Measurements from ENCODE around the gene ANKH. TPM values are rescaled to one million over a fixed set of nuclear protein-coding genes. Genes with fewer than 3 reads are reported as not detected.

The ANKH gene
- total and polyA plus RNA-seq, 4 donors = 9.3 to 57.1 (median 37.4) TPM

DNA sequence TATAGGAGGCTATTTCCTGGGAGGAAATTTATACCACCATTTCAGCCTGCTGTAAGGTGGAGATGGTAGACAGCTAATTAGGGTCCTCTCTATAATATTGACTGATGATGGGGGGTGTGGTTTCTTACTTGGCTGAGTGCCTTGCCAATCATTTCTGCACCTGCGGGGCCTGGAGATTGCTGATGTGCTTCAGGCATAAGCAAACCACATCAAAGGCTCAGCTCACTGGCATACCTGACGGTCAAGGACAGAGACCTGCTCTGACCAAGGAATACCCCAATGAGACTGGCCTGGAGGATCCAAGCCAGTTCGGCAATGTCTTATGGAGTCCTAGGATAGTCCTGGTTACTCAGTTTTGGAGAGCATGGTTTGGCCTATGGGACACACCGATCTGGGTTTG, 29.5 kb downstream of the ANKH start:
- no peak for TF ChIP-seq HNF4A (conservative IDR thresholded peaks at IDR 0.05)
- no peak for TF ChIP-seq RXRA (IDR thresholded peaks at IDR 0.05)
- TF ChIP-seq GABPA (IDR thresholded peaks at IDR 0.05 in 1 of 2, conservative IDR thresholded peaks at IDR 0.05 in 1 of 2) = no peak
- no peak for TF ChIP-seq FOXA2 (IDR thresholded peaks at IDR 0.05)
- TF ChIP-seq JUND (IDR thresholded peaks at IDR 0.05) = no peak
- TF ChIP-seq FOXA1 (IDR thresholded peaks at IDR 0.05) = no peak
- no peak for TF ChIP-seq HNF4G (IDR thresholded peaks at IDR 0.05)
- TF ChIP-seq SP1 (IDR thresholded peaks at IDR 0.05) = no peak
- no peak for TF ChIP-seq TAF1 (conservative IDR thresholded peaks at IDR 0.05)
- TF ChIP-seq, protein P1, sequence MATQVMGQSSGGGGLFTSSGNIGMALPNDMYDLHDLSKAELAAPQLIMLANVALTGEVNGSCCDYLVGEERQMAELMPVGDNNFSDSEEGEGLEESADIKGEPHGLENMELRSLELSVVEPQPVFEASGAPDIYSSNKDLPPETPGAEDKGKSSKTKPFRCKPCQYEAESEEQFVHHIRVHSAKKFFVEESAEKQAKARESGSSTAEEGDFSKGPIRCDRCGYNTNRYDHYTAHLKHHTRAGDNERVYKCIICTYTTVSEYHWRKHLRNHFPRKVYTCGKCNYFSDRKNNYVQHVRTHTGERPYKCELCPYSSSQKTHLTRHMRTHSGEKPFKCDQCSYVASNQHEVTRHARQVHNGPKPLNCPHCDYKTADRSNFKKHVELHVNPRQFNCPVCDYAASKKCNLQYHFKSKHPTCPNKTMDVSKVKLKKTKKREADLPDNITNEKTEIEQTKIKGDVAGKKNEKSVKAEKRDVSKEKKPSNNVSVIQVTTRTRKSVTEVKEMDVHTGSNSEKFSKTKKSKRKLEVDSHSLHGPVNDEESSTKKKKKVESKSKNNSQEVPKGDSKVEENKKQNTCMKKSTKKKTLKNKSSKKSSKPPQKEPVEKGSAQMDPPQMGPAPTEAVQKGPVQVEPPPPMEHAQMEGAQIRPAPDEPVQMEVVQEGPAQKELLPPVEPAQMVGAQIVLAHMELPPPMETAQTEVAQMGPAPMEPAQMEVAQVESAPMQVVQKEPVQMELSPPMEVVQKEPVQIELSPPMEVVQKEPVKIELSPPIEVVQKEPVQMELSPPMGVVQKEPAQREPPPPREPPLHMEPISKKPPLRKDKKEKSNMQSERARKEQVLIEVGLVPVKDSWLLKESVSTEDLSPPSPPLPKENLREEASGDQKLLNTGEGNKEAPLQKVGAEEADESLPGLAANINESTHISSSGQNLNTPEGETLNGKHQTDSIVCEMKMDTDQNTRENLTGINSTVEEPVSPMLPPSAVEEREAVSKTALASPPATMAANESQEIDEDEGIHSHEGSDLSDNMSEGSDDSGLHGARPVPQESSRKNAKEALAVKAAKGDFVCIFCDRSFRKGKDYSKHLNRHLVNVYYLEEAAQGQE (IDR thresholded peaks at IDR 0.05) = no peak
- TF ChIP-seq, protein P2, sequence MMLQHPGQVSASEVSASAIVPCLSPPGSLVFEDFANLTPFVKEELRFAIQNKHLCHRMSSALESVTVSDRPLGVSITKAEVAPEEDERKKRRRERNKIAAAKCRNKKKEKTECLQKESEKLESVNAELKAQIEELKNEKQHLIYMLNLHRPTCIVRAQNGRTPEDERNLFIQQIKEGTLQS (IDR thresholded peaks at IDR 0.05) = no peak
- no peak for TF ChIP-seq RAD21 (IDR thresholded peaks at IDR 0.05)
- TF ChIP-seq EGR1 (IDR thresholded peaks at IDR 0.05; ENCODE audit: low read depth in 2 of 2) = no peak
- TF ChIP-seq, protein P3, sequence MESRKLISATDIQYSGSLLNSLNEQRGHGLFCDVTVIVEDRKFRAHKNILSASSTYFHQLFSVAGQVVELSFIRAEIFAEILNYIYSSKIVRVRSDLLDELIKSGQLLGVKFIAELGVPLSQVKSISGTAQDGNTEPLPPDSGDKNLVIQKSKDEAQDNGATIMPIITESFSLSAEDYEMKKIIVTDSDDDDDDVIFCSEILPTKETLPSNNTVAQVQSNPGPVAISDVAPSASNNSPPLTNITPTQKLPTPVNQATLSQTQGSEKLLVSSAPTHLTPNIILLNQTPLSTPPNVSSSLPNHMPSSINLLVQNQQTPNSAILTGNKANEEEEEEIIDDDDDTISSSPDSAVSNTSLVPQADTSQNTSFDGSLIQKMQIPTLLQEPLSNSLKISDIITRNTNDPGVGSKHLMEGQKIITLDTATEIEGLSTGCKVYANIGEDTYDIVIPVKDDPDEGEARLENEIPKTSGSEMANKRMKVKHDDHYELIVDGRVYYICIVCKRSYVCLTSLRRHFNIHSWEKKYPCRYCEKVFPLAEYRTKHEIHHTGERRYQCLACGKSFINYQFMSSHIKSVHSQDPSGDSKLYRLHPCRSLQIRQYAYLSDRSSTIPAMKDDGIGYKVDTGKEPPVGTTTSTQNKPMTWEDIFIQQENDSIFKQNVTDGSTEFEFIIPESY (IDR thresholded peaks at IDR 0.05) = no peak
- TF ChIP-seq, protein P4, sequence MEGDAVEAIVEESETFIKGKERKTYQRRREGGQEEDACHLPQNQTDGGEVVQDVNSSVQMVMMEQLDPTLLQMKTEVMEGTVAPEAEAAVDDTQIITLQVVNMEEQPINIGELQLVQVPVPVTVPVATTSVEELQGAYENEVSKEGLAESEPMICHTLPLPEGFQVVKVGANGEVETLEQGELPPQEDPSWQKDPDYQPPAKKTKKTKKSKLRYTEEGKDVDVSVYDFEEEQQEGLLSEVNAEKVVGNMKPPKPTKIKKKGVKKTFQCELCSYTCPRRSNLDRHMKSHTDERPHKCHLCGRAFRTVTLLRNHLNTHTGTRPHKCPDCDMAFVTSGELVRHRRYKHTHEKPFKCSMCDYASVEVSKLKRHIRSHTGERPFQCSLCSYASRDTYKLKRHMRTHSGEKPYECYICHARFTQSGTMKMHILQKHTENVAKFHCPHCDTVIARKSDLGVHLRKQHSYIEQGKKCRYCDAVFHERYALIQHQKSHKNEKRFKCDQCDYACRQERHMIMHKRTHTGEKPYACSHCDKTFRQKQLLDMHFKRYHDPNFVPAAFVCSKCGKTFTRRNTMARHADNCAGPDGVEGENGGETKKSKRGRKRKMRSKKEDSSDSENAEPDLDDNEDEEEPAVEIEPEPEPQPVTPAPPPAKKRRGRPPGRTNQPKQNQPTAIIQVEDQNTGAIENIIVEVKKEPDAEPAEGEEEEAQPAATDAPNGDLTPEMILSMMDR (IDR thresholded peaks at IDR 0.05; ENCODE audit: low read depth, low read length, missing input control) = no peak
- TF ChIP-seq YY1 (IDR thresholded peaks at IDR 0.05) = no peak
- TF ChIP-seq, protein P5, sequence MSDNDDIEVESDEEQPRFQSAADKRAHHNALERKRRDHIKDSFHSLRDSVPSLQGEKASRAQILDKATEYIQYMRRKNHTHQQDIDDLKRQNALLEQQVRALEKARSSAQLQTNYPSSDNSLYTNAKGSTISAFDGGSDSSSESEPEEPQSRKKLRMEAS (IDR thresholded peaks at IDR 0.05) = no peak
- TF ChIP-seq NR2F2 (IDR thresholded peaks at IDR 0.05) = no peak
- no peak overlapping the region for H3K4me3 ChIP-seq (ENCODE audit: low read depth in 1 of 3, low read length in 3 of 3)
- no peaks in the 10 kb centered on the region for H3K27me3 ChIP-seq (ENCODE audit: control insufficient read depth in 4 of 4, insufficient read depth in 4 of 4, low read length in 3 of 4)
- H3K36me3 ChIP-seq (ENCODE audit: control insufficient read depth in 4 of 4, insufficient read depth in 3 of 4, low read depth in 1 of 4, low read length in 3 of 4) = peaks cover 0 to 2% (median 0%) of the 10 kb centered on the region in 4 donors
- no peak overlapping the region for H3K9ac ChIP-seq (ENCODE audit: low read depth in 1 of 2, low read length in 2 of 2)
- WGBS = 92% methylated on average over 4 of the region's 4 CpGs
- DNase-seq (ENCODE audit: low spot score) = no peak
- no peaks in the 10 kb centered on the region for H3K9me3 ChIP-seq (ENCODE audit: control insufficient read depth in 4 of 4, low read length in 3 of 4)
- H3K4me1 ChIP-seq (ENCODE audit: control insufficient read depth in 4 of 4, insufficient read depth in 4 of 4, low read length in 3 of 4) = no peaks in the 10 kb centered on the region
- H3K27ac ChIP-seq (ENCODE audit: low read depth in 1 of 2, low read length in 2 of 2) = no peak overlapping the region
